Gastrocnemius medialis (tissue), 4 donors: ENCODE results near the gene CCDC51. TPM values are rescaled to one million over a fixed set of nuclear protein-coding genes. Genes with fewer than 3 reads are reported as not detected.

Experiments used
- ATAC-seq, 2 donors: fragments of 150-250 bp; one replicate each; pipeline ENCODE4 v1.9.1; 2016
- DNase-seq, 2 donors: peaks; one replicate each; pipeline ENCODE4 v3.0.0-alpha.2; 2019
- H3K27ac ChIP-seq, 4 donors: fragments of 200-600 bp; sonication (generic); 1 replicate in 1 of 4; 2 replicates in 3 of 4; pipeline ENCODE4 v1.5.1; 2016 to 2018; ENCODE audit warnings: mild to moderate bottlenecking in 2 of 4, moderate library complexity in 1 of 4
- H3K27me3 ChIP-seq, 3 donors: fragments of 200-600 bp; sonication (generic) in 2 of 3; 1 replicate in 1 of 3; 2 replicates in 2 of 3; pipeline versions ENCODE4 v1.5.1 to v1.6.0; 2016 to 2019; ENCODE audit warnings: mild to moderate bottlenecking in 1 of 3, moderate library complexity in 1 of 3
- H3K36me3 ChIP-seq, 2 donors: fragments of 200-600 bp; sonication (generic) in 1 of 2; one replicate each; pipeline ENCODE4 v1.5.1; 2017 to 2018
- H3K4me1 ChIP-seq, 2 donors: fragments of 200-600 bp; sonication (generic) in 1 of 2; one replicate each; pipeline ENCODE4 v1.5.1; 2016 to 2017; ENCODE audit warnings: mild to moderate bottlenecking in 2 of 2
- H3K4me3 ChIP-seq, 4 donors: fragments of 200-600 bp; sonication (generic) in 3 of 4; 1 replicate in 1 of 4; 2 replicates in 3 of 4; pipeline ENCODE4 v1.5.1; 2016 to 2019; ENCODE audit warnings: mild to moderate bottlenecking in 2 of 4
- H3K9me3 ChIP-seq, 3 donors: fragments of 200-600 bp; sonication (generic) in 2 of 3; 1 replicate in 1 of 3; 2 replicates in 2 of 3; pipeline ENCODE4 v1.5.1; 2016 to 2019
- POLR2A ChIP-seq, 2 donors: fragments of 450-650 bp; IDR thresholded peaks; one replicate each; pipeline ENCODE4 v1.6.1; 2017; ENCODE audit warnings: antibody characterized with exemption in 2 of 2, mild to moderate bottlenecking in 2 of 2, moderate library complexity in 2 of 2
- in situ Hi-C, 4 donors: fragments of 200-750 bp; cut with MboI; loops; one replicate each; pipeline versions ENCODE4 v1.15.0 to v1.8.0; 2017; ENCODE audit warnings: low sequenced_read_pairs in 4 of 4
- intact Hi-C: fragments of 100-400 bp; cut with DNase I; formaldehyde crosslinking; loops from one replicate; pipeline ENCODE4 v1.15.1; 2023; ENCODE audit warnings: low total_unique reads
- total RNA-seq, 4 donors: library from RNA; depleted of rRNA; stranded (reverse); fragments of >200 nt; gene quantifications; one replicate each; pipeline versions ENCODE4 v1.1.0 to v1.2.3, GENCODE V29; 2016
- TF ChIP-seq, protein P1 (sequence below), 5 experiments: fragments of 450-650 bp in 3 of 5; fragments of 200-600 bp in 2 of 5; sonication (generic) in 2 of 5; IDR thresholded peaks in 4 of 5; conservative IDR thresholded peaks in 1 of 5; 1 replicate in 4 of 5; 2 replicates in 1 of 5; pipeline ENCODE4 v1.5.1; 2016 to 2019; ENCODE audit warnings: antibody characterized with exemption in 5 of 5, mild to moderate bottlenecking in 3 of 5, moderate library complexity in 3 of 5

Gene CCDC51
- total RNA-seq, 4 donors from 2014 or later, result 4.9 to 12.2 (median 9.9) TPM

DNA sequence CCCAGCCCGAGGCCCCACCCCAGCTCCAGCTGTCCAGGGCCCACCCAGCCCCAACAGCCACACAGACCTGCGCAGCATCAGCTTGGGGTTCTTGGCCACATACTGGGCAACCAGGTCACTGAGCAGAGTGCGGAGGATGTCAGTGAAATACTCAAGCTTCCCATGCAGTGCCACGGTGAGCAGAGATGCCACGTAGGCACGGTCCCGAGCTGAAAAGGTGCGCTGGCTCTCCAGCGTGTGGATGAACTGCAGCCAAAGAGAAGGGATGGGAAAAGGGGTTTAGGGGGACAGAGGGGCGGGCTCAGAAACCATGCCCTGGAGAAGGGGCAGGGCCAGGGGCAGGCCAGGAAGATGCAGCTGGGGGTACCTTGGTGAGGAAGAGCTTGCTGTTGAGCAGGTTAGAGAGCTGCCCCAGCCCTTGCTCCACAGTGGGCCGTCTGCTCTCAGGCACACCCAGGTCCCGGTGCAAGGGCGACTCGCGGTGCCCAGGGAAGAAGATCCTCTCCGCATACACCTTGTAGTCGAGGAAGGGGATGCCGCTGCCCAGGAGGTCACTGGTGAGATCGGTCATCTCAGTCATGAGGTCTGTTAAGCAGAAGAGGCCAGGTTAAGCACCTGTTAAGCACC lies 27.4 kb downstream of the CCDC51 start:
- no peaks in the 10 kb centered on the region for H3K27me3 ChIP-seq
- no peak overlapping the region for H3K27ac ChIP-seq
- no peak overlapping the region for H3K4me3 ChIP-seq
- in situ Hi-C loops, result no loop called here
- intact Hi-C loops, result no loop called here
- H3K9me3 ChIP-seq, result no peaks in the 10 kb centered on the region
- ATAC-seq (no peak), DNase-seq (no peak)
- no peak for TF ChIP-seq POLR2A (IDR thresholded peaks at IDR 0.05)
- TF ChIP-seq, protein P1, sequence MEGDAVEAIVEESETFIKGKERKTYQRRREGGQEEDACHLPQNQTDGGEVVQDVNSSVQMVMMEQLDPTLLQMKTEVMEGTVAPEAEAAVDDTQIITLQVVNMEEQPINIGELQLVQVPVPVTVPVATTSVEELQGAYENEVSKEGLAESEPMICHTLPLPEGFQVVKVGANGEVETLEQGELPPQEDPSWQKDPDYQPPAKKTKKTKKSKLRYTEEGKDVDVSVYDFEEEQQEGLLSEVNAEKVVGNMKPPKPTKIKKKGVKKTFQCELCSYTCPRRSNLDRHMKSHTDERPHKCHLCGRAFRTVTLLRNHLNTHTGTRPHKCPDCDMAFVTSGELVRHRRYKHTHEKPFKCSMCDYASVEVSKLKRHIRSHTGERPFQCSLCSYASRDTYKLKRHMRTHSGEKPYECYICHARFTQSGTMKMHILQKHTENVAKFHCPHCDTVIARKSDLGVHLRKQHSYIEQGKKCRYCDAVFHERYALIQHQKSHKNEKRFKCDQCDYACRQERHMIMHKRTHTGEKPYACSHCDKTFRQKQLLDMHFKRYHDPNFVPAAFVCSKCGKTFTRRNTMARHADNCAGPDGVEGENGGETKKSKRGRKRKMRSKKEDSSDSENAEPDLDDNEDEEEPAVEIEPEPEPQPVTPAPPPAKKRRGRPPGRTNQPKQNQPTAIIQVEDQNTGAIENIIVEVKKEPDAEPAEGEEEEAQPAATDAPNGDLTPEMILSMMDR (IDR thresholded peaks at IDR 0.05 in 4 of 5, conservative IDR thresholded peaks at IDR 0.05 in 1 of 5), result no peak
- no peaks in the 10 kb centered on the region for H3K36me3 ChIP-seq
- H3K4me1 ChIP-seq, result no peaks in the 10 kb centered on the region

DNA sequence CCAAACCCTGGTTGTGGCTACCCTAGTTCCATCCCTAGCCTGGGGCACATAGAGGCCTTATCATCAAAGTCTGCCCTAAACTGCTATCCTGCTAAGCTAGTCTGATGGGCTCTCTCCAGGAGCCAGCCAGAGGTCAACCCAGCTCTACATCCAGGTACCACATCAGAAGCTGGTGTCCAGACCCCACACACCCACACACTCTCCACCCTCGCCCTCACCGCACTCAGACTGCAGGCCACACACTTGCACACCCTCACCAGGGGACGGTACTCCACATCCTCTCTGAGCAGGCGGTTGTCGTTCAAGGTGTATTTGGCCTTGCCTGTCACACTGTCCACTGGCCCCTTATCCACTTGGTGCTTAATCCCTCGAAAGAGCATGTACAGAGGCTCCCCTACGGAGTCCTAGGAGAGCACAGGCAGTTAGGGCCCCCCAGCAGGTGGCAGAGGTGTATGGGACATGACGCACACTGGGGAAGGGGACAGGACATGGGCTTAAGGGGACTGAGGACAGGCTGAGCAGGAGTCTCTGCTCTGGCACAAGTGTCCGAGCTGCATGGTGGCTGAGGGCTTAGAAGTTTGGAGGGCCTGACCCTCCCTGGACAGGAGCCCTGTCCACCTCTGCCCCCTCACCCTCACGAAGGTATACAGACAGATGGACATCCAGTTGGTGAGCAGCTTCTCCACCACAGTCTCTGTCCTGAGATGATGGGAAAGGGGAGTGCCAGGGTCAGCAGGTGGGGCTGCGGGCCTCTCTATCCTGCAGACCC lies 28.1 kb downstream of the CCDC51 start:
- in situ Hi-C loops, result no loop called here
- no peaks in the 10 kb centered on the region for H3K36me3 ChIP-seq

DNA sequence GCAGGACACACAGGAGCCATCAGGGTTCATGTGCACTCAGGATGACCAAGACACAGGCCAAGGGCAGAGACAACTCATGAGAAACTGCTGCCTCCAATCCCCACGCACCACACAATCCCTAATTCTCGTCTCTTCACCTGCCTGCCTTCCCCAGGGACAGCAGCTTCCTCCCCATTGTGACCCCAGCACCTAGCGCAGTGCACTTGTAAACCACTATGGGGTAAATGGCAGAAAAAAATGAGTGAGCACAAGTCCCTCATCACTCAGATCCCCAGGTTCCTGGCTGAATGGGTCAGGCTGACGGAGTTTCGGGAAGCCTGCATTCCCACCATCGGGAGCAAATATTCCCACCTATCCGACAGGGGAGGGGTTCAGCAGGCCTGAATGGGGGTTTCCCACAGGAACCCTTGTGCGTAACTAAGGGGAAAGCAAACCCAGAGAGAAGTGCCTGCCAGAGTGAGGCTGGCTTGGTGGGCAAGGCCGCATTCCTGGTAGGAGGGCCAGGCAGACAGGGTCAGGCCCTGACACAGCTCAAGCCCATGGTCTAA lies 28.8 kb downstream of the CCDC51 start:
- Histone ChIP-seq H3K27ac (no peak overlapping the region), H3K4me1 (no peaks in the 10 kb centered on the region), H3K4me3 (no peak overlapping the region), H3K27me3 (no peaks in the 10 kb centered on the region), H3K36me3 (no peaks in the 10 kb centered on the region), H3K9me3 (no peaks in the 10 kb centered on the region)
- intact Hi-C loops, result no loop called here
- ATAC-seq (no peak), DNase-seq (no peak)
- in situ Hi-C loops, result no loop called here
- TF ChIP-seq, protein P1 (IDR thresholded peaks at IDR 0.05 in 4 of 5, conservative IDR thresholded peaks at IDR 0.05 in 1 of 5), result no peak
- no peak for TF ChIP-seq POLR2A (IDR thresholded peaks at IDR 0.05)

More for the DNA sequence above, 28.1 kb downstream of the CCDC51 start:
- intact Hi-C loops, result no loop called here
- no peak for ATAC-seq
- no peaks in the 10 kb centered on the region for H3K4me1 ChIP-seq
- no peak overlapping the region for H3K27ac ChIP-seq
- H3K9me3 ChIP-seq, result no peaks in the 10 kb centered on the region
- TF ChIP-seq POLR2A (IDR thresholded peaks at IDR 0.05), result no peak
- no peak overlapping the region for H3K4me3 ChIP-seq
- peak in 1 of 2 donors; percentile 8 for DNase-seq
- H3K27me3 ChIP-seq, result no peaks in the 10 kb centered on the region

DNA sequence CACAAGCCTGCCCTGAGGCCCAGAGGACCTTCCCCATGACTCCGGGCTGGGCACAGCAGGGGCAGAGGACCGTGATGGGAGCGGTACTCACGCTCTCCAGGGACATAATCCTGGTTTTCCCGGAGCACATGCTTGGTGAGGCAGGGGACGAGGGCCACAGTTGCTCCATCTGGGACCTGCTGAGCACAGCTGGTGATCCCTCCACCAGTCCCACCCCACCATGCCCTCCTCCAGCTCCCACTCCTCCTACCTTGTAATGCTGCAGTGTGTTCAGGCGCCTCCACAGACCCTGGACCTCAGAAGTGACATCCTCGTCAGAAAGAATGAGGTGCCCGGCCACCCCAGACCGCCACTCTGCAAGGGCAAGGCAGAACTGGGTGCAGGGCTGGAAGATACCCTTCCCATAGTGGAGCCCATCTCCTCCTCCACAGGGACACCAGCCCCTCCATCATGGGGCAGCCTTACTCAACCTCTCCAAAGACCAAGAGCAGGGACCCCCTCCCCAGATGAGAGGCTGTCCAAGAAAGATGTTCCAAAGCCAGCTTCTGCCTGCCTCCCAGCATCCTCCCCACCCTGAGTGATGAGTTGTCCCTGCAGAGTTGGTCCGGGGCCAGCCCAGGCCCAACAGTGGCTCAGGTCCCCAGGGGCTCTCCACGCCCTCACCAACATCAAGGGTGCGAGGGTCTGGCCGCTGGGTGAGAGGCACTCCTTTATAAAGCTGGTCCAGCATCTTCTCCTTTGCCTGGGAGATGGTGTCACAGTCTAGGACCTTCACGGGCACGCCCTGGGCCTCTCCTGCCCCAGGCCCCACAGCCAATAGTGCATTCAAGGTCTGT lies 29.5 kb downstream of the CCDC51 start:
- Histone ChIP-seq H3K27ac (no peak overlapping the region), H3K9me3 (no peaks in the 10 kb centered on the region), H3K36me3 (no peaks in the 10 kb centered on the region), H3K27me3 (no peaks in the 10 kb centered on the region), H3K4me3 (no peak overlapping the region), H3K4me1 (no peaks in the 10 kb centered on the region)
- peak in 1 of 2 donors; percentile 6 for DNase-seq
- TF ChIP-seq, protein P1 (IDR thresholded peaks at IDR 0.05 in 4 of 5, conservative IDR thresholded peaks at IDR 0.05 in 1 of 5), result no peak
- no peak for TF ChIP-seq POLR2A (IDR thresholded peaks at IDR 0.05)
- no peak for ATAC-seq
- intact Hi-C loops, result no loop called here
- in situ Hi-C loops, result no loop called here
